Choroid plexus epithelial cell (primary cell): ENCODE data around the gene SDHAF1.
"Not testable (repeated sequence)": the region's sequence is repeated elsewhere in the genome, so short reads cannot be mapped to it uniquely, and the experiment has no call there.

ENCODE experiments used
- DNase-seq: peaks from one replicate; pipeline ENCODE4 v3.0.0-alpha.2; 2010; ENCODE audit warnings: low read depth
- H3K4me3 ChIP-seq: 2 replicates; pipeline ENCODE4 v1.5.1; 2011; ENCODE audit warnings: low read depth, mild to moderate bottlenecking, control low read depth, low read length, moderate library complexity
- CTCF ChIP-seq: conservative IDR thresholded peaks from 2 replicates; pipeline ENCODE4 v1.5.1; 2011; ENCODE audit warnings: low read depth, mild to moderate bottlenecking, control low read depth, inconsistent platforms, low read length, moderate library complexity

The SDHAF1 gene

GRCh38 chr19:35995048-35995993 is at the start of gene SDHAF1:
Gene SDHAF1 (plus strand): TSS chr19:35995188. CDS start chr19:35995275, 87 bp downstream.
- H3K4me3 ChIP-seq: peak within 1 kb of the TSS; percentile 77
- no peak for TF ChIP-seq CTCF
- peak; percentile 95 for DNase-seq

DNA sequence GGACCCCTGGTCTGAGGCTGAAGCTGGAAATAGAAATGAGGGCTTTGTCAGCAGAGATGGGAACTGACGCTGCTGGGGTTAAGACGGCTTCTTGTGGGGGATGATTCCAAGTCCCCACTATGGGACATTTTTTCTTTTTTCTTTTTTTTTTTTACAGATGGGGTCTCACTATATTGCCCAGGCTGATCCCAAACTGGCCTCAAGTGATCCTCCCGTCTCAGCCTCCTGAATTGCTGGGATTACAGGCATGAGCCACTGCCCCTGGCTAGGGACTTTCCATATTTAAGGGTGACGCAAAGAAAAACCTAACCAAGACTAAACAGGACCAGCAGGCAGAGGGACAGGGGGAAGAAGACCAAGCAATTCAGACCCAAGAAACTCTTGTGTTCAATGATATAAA is 48.8 kb upstream of the SDHAF1 start:
- no peak for TF ChIP-seq CTCF
- no peak for DNase-seq
- no peak overlapping the region for H3K4me3 ChIP-seq

DNA sequence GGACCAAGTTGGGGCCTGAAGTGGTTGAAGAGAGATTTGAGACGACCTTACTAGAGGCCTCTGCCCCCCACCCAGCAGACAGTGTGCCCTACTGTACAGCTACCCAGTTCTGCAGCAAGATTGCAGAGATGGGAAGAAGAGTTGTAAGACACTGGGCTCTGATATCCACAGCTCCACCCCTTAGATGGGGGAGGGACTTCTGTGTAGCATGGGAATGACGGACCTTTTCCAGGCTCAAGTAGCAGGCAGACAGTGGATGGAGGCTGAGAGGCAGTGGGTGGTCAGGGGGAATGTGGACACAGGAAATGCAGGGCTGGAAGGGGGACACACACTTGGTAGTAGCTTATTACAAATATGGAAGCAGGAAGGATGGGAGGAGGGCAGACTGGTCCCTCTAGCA is 45.9 kb upstream of the SDHAF1 start:
- H3K4me3 ChIP-seq: no peak overlapping the region
- DNase-seq: no peak
- no peak for TF ChIP-seq CTCF

DNA sequence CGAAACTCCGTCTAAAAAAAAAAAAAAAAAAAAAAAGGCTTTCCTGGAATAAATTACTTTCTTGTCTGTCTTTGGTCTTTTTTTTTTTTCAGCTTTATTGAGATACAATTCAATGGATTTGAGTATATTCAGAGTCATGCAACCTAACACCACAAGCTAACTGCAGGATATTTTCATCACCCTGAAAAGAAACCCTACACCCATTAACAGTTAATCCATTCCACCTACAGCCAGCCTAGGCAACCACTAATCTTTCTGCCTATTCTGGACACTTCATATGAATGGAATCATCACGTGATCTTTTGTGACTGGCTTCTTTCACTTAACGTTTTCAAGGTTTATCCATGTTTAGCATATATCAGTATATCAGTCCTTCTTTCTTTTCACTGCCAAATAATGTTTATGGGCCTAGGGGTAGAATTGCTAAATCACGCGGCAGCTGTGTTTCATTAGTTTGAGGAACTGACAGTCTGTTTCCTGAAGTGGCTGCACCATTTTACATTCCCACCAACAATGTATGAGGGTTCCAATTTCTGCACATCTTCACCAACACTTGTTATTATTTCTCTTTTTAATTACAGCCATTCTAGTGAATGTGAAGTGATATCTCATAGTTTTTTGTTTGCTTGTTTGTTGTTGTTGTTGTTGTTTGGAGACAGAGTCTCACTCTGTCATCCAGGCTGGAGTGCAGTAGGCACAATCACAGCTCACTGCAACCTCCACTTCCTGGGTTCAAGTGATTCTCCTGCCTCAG is 38.9 kb upstream of the SDHAF1 start:
- TF ChIP-seq CTCF: no peak
- no peak overlapping the region for H3K4me3 ChIP-seq
- DNase-seq: no peak

GRCh38 chr19:35957411-35957810 is 37.6 kb upstream of the SDHAF1 start:
- DNase-seq, H3K4me3 ChIP-seq: not testable (repeated sequence)

DNA sequence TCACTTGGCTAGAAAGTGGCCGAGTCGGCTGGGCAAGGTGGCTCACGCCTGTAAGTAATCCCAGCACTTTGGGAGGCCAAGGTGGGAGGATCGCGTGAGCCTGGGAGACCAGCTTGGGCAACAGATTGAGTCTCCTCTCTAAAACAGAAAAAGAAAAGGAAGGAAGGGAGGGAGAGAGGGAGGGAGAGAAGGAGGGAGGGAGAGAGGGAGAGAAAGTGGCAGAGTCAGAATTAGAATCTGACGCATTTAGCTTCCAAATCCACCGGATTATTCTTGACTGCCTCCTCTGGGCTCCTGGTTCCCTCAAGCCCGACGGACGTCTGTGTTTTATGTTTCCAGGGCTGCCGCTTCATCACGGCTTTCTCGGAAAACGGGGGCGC is 36.3 kb upstream of the SDHAF1 start:
- H3K4me3 ChIP-seq: no peak overlapping the region
- TF ChIP-seq CTCF: no peak
- DNase-seq: no peak

DNA sequence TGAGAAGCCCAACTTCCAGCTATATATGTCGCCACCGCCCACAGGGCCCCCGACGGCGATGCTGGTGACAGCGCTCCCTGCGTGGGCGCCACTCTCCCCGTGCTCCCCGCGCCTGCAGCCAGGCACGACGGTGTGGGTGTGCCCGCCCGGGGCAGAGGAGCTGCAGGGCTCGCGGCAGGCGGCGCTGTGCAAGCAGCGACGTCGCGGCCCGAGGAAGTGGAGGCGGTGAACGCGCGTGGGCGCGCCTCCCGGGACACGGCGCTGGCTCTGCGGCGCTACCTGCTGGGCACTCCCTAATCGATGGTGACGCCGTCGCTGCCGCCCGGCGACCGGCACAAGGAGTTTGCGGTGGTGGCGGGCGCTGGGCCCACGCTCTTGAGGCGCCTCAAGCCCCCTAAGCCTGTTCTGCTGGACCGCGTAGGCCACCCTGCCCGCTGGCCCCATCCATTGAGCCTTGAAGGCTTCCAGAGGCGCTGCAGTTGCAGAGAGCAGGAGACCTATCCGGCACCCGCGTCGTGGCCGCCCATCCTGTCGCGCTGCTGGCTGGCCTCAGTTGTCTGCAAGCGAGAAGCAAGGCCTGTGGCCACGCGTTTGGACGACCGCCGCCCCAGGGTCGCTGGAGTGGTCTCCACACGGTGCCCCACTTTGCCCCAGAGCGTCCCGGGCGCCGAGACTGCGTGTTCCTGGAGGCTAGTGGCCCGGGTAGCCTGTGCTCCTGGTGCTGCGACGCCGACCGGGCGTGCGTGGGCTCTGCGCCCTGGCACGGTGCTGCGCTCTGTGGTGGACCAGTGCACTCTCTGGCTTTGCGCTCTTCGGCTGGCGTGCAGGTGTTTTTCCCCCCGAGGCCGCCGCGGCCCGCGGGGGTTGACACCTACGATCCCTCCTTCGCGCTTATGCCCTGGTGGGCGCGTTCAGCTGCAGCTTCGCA is 35.7 kb upstream of the SDHAF1 start:
- no peak for DNase-seq

More for the DNA sequence above, 35.7 kb upstream of the SDHAF1 start:
- TF ChIP-seq CTCF: peak; percentile 30
- H3K4me3 ChIP-seq: no peak overlapping the region
